DND-41 (cell line): ENCODE results near the gene SUMO1.
"Not testable (repeated sequence)": the region's sequence is repeated elsewhere in the genome, so short reads cannot be mapped to it uniquely, and the experiment has no call there.

Experiments
- ATAC-seq: fragments of 200-7000 bp; cut with Tn5 transposase; 3 replicates; pipeline ENCODE4 v1.9.1; 2021; ENCODE audit warnings: low read depth; ENCODE audit not compliant: insufficient read depth
- DNase-seq: peaks from one replicate; pipeline ENCODE4 v3.0.0-alpha.2; 2020
- H2AFZ ChIP-seq: 2 replicates; pipeline ENCODE4 v1.6.0; 2012; ENCODE audit warnings: low read depth, low read length
- H3K27ac ChIP-seq: 2 replicates; pipeline ENCODE4 v1.5.1; 2012; ENCODE audit warnings: low read length, inconsistent platforms
- H3K27me3 ChIP-seq: fragments of 200-600 bp; sonication (generic); 2 replicates; pipeline ENCODE4 v1.6.0; 2012; ENCODE audit warnings: low read length, mild to moderate bottlenecking, inconsistent platforms; ENCODE audit not compliant: insufficient read depth, poor library complexity
- H3K36me3 ChIP-seq: 2 replicates; pipeline ENCODE4 v1.5.1; 2012; ENCODE audit warnings: low read length, inconsistent platforms; ENCODE audit not compliant: insufficient read depth
- H3K4me1 ChIP-seq: 2 replicates; pipeline ENCODE4 v1.5.1; 2012; ENCODE audit warnings: mild to moderate bottlenecking, low read length; ENCODE audit not compliant: insufficient read depth
- H3K4me2 ChIP-seq: 2 replicates; pipeline ENCODE4 v1.6.0; 2012; ENCODE audit warnings: mild to moderate bottlenecking, moderate library complexity, low read length, inconsistent platforms; ENCODE audit not compliant: insufficient read depth
- H3K4me3 ChIP-seq, 2 experiments: fragments of 200-600 bp in 1 of 2; shearing (Covaris generic) in 1 of 2; 2 replicates each; pipeline ENCODE4 v1.5.1; 2012 to 2016; ENCODE audit warnings: inconsistent platforms in 2 of 2, low read length in 2 of 2, mild to moderate bottlenecking in 2 of 2, low read depth in 1 of 2, moderate library complexity in 1 of 2
- H3K79me2 ChIP-seq: 2 replicates; pipeline ENCODE4 v1.6.0; 2012; ENCODE audit warnings: low read length, inconsistent platforms; ENCODE audit not compliant: insufficient read depth
- H3K9ac ChIP-seq: 2 replicates; pipeline ENCODE4 v1.6.0; 2012; ENCODE audit warnings: low read depth, mild to moderate bottlenecking, inconsistent platforms, low read length, moderate library complexity
- H3K9me3 ChIP-seq: 2 replicates; pipeline ENCODE4 v1.5.1; 2012; ENCODE audit warnings: low read length, moderate library complexity, mild to moderate bottlenecking, inconsistent platforms; ENCODE audit not compliant: insufficient read depth, severe bottlenecking
- H4K20me1 ChIP-seq: 2 replicates; pipeline ENCODE4 v1.6.0; 2012; ENCODE audit warnings: low read length; ENCODE audit not compliant: insufficient read depth
- CTCF ChIP-seq: IDR thresholded peaks from 2 replicates; pipeline ENCODE4 v1.5.1; 2012; ENCODE audit warnings: borderline replicate concordance, low read length, moderate library complexity, mild to moderate bottlenecking; ENCODE audit not compliant: poor library complexity, severe bottlenecking; ENCODE audit errors: extremely low read depth
- EZH2 ChIP-seq: IDR thresholded peaks from 3 replicates; pipeline ENCODE4 v1.6.1; 2012; ENCODE audit warnings: borderline replicate concordance, low read depth, mild to moderate bottlenecking, moderate library complexity, low read length, inconsistent platforms; ENCODE audit not compliant: severe bottlenecking

Gene SUMO1

GRCh38 chr2:202278036-202278760 lies 39.8 kb upstream of the SUMO1 start:
- no peak for TF ChIP-seq EZH2
- no peak for TF ChIP-seq CTCF
- Histone ChIP-seq H3K4me3 (no peak overlapping the region), H3K4me2 (no peak overlapping the region), H4K20me1 (peaks cover 76% of the 10 kb centered on the region), H3K9me3 (no peaks in the 10 kb centered on the region), H3K27me3 (no peaks in the 10 kb centered on the region), H3K27ac (no peak overlapping the region), H3K4me1 (no peaks in the 10 kb centered on the region; the same call in 1 of the 2 replicates), H3K36me3 (peaks cover 87% of the 10 kb centered on the region), H2AFZ (no peak overlapping the region), H3K79me2 (peaks cover 94% of the 10 kb centered on the region), H3K9ac (no peak overlapping the region)
- no peak for DNase-seq
- ATAC-seq = no peak

GRCh38 chr2:202276078-202276720 lies 37.8 kb upstream of the SUMO1 start:
- H3K79me2 ChIP-seq = peaks cover 98% of the 10 kb centered on the region
- not testable (repeated sequence) for H2AFZ ChIP-seq, H3K27ac ChIP-seq, H3K9ac ChIP-seq, H3K27me3 ChIP-seq, ATAC-seq, H3K9me3 ChIP-seq, H3K4me1 ChIP-seq, H3K4me2 ChIP-seq, DNase-seq, H3K4me3 ChIP-seq
- H3K36me3 ChIP-seq = peaks cover 67% of the 10 kb centered on the region
- peaks cover 82% of the 10 kb centered on the region for H4K20me1 ChIP-seq

GRCh38 chr2:202270487-202270886 lies 32.1 kb upstream of the SUMO1 start:
- no peaks in the 10 kb centered on the region for H3K9me3 ChIP-seq
- peak overlapping the region in 1 of 2 experiments; percentile 38; a peak in 1 of 4 replicates for H3K4me3 ChIP-seq
- no peaks in the 10 kb centered on the region for H3K27me3 ChIP-seq
- ATAC-seq (no peak), DNase-seq (no peak)
- H3K4me2 ChIP-seq = peak overlapping the region; percentile 63; the same call in 1 of the 2 replicates
- H3K79me2 ChIP-seq = peaks cover 99% of the 10 kb centered on the region
- peaks cover 35% of the 10 kb centered on the region for H3K4me1 ChIP-seq
- H3K27ac ChIP-seq = no peak overlapping the region
- H4K20me1 ChIP-seq = peaks cover 85% of the 10 kb centered on the region
- no peak overlapping the region for H3K9ac ChIP-seq
- H2AFZ ChIP-seq = no peak overlapping the region
- H3K36me3 ChIP-seq = peaks cover 25% of the 10 kb centered on the region
- TF ChIP-seq CTCF (no peak), EZH2 (no peak)

- H3K4me2 ChIP-seq = peak overlapping the region; percentile 63; the same call in 1 of the 2 replicates
- H3K36me3 ChIP-seq = peaks cover 16% of the 10 kb centered on the region
- H3K4me1 ChIP-seq = peaks cover 37% of the 10 kb centered on the region
These were observed 31.2 kb upstream of the SUMO1 start for GRCh38 chr2:202269585-202269984.

More at GRCh38 chr2:202269585-202269984, 31.2 kb upstream of the SUMO1 start:
- no peaks in the 10 kb centered on the region for H3K27me3 ChIP-seq
- peaks cover 92% of the 10 kb centered on the region for H3K79me2 ChIP-seq
- H4K20me1 ChIP-seq = peaks cover 77% of the 10 kb centered on the region
- TF ChIP-seq CTCF (no peak), EZH2 (no peak)
- 0 out of 2 replicates have a peak overlapping the region, but pooled peaks have one; percentile 6 for H3K27ac ChIP-seq
- no peaks in the 10 kb centered on the region for H3K9me3 ChIP-seq
- DNase-seq (no peak), ATAC-seq (no peak)
- no peak overlapping the region for H3K9ac ChIP-seq
- no peak overlapping the region for H2AFZ ChIP-seq
- peak overlapping the region in 1 of 2 experiments; percentile 38; a peak in 1 of 4 replicates for H3K4me3 ChIP-seq
